ENCODE measurements around the gene CENPP. TPM values are rescaled to one million over a fixed set of nuclear protein-coding genes. Genes with fewer than 3 reads are reported as not detected.

The CENPP gene
- total RNA-seq, 4 donors from 2014 or later: 0.37 to 7.1 (median 3.2) TPM

DNA sequence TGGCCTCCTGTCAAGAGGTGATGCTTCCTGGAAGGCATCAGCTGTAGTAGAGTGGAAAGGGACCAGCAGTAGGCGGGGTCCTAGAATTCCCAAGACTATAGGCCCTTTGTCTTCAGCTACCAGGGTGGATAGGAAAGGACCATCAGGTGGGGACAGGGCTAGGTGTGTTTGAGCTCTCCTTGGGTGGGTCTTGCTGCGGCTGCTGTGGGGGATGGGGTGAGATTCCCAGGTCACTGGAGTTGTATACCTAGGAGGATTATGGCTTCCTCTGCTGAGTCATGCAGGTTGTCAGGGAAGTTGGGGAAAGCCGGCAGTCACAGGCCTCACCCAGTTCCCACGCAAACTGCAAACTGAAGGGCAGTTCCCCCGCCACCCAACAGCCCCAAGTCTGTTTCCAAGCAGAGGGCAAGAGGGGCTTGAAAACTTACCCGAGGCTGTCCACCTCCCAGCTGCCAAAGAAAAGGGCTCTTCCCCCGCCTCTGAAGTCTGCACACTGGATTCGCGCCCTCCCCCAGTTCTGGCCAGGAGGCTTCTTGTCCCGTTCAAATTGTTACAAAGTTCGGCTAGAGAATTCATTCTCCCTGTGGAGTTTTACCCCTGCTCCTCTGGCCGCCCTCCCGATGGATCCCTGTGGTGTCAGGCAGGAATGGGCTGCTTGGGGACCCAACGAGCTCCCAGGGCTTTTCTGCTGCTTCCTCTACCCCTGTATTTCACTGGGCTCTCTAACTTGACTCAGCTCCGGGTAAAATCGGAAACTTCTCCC, 233.0 kb downstream of the CENPP start:
- H3K36me3 ChIP-seq: no peaks in the 10 kb centered on the region
- H3K4me1 ChIP-seq: peaks cover 0 to 27% (median 13%) of the 10 kb centered on the region in 4 donors
- no peaks in the 10 kb centered on the region for H3K9me3 ChIP-seq
- TF ChIP-seq POLR2AphosphoS5 (IDR thresholded peaks at IDR 0.05): no peak
- in situ Hi-C loops (cut with MboI; ENCODE audit: low pct_ligation_motif_present in 1 of 4, low pct_unique_long_range_greater_than_20kb in 1 of 4, low sequenced_read_pairs in 3 of 4): no loop called here
- peak; percentile 46 for DNase-seq
- no peak overlapping the region for H3K27ac ChIP-seq
- 60 to 89% methylated on average over 4 to 16 of the region's 16 CpGs for WGBS, 2 donors (ENCODE audit: low coverage in 1 of 2)
- H3K27me3 ChIP-seq: no peaks in the 10 kb centered on the region
- H3K4me3 ChIP-seq: no peak overlapping the region
- intact Hi-C loops (cut with DNase I; ENCODE audit: low total_unique reads): no loop called here

- in situ Hi-C loops (cut with MboI; ENCODE audit: low pct_ligation_motif_present in 1 of 4, low pct_unique_long_range_greater_than_20kb in 1 of 4, low sequenced_read_pairs in 3 of 4): no loop called here
- no peak for TF ChIP-seq POLR2AphosphoS5 (IDR thresholded peaks at IDR 0.05)
- TF ChIP-seq POLR2A (IDR thresholded peaks at IDR 0.05): no peak
- TF ChIP-seq, protein P1, sequence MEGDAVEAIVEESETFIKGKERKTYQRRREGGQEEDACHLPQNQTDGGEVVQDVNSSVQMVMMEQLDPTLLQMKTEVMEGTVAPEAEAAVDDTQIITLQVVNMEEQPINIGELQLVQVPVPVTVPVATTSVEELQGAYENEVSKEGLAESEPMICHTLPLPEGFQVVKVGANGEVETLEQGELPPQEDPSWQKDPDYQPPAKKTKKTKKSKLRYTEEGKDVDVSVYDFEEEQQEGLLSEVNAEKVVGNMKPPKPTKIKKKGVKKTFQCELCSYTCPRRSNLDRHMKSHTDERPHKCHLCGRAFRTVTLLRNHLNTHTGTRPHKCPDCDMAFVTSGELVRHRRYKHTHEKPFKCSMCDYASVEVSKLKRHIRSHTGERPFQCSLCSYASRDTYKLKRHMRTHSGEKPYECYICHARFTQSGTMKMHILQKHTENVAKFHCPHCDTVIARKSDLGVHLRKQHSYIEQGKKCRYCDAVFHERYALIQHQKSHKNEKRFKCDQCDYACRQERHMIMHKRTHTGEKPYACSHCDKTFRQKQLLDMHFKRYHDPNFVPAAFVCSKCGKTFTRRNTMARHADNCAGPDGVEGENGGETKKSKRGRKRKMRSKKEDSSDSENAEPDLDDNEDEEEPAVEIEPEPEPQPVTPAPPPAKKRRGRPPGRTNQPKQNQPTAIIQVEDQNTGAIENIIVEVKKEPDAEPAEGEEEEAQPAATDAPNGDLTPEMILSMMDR (IDR thresholded peaks at IDR 0.05): no peak
- no peak for TF ChIP-seq EP300 (IDR thresholded peaks at IDR 0.05; ENCODE audit: low read depth)
Measured at GRCh38 chr9:92561374-92562330, 235.9 kb downstream of the CENPP start.

DNA sequence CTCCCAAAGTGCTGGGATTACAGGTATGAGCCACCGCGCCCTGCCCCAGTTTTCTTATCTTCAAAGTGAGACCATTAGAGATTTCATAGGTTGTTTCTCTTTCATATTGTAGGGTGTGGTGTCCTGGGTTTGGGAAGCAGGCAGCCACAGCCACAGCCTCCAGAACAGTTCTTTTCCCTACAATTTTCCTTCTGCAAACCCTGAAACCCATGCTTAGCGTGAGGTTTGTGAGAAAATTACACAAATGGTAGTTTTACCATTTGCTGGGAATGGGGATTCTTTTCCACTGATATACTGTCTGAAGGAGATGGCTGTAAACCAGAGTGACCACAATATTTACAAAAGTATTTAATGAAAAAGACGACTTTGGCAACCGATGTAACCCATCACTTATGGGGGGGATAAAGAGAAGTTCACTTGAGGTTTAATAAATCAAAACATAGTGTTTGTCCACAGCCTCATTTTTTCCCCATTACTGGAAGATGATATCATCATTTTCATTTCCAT, 236.8 kb downstream of the CENPP start:
- Histone ChIP-seq H3K4me1 (peaks cover 0 to 37% (median 16%) of the 10 kb centered on the region in 4 donors), H3K4me3 (no peak overlapping the region), H3K27ac (peak overlapping the region; percentile 8 to 37 (median 29)), H3K36me3 (no peaks in the 10 kb centered on the region), H3K27me3 (no peaks in the 10 kb centered on the region), H3K9me3 (no peaks in the 10 kb centered on the region)
- intact Hi-C loops (cut with DNase I; ENCODE audit: low total_unique reads): no loop called here
- DNase-seq: peak; percentile 31
- in situ Hi-C loops (cut with MboI; ENCODE audit: low pct_ligation_motif_present in 1 of 4, low pct_unique_long_range_greater_than_20kb in 1 of 4, low sequenced_read_pairs in 3 of 4): no loop called here
- TF ChIP-seq EP300 (IDR thresholded peaks at IDR 0.05; ENCODE audit: low read depth) (no peak), POLR2A (IDR thresholded peaks at IDR 0.05) (no peak), POLR2AphosphoS5 (IDR thresholded peaks at IDR 0.05) (no peak)
- TF ChIP-seq, protein P1 (IDR thresholded peaks at IDR 0.05): no peak
- WGBS, 2 donors (ENCODE audit: low coverage in 1 of 2): 47 to 63% methylated on average over 3 to 5 of the region's 5 CpGs

More at GRCh38 chr9:92561374-92562330, 235.9 kb downstream of the CENPP start:
- DNase-seq: no peak
- Histone ChIP-seq H3K9me3 (no peaks in the 10 kb centered on the region), H3K4me1 (peaks cover 0 to 37% (median 16%) of the 10 kb centered on the region in 4 donors), H3K4me3 (no peak overlapping the region), H3K27me3 (no peaks in the 10 kb centered on the region), H3K27ac (peak overlapping the region in 3 of 4 donors; percentile 35 to 39 (median 37)), H3K36me3 (no peaks in the 10 kb centered on the region)
- WGBS, 2 donors (ENCODE audit: low coverage in 1 of 2): 78 to 88% methylated on average over 2 to 5 of the region's 5 CpGs
- intact Hi-C loops (cut with DNase I; ENCODE audit: low total_unique reads): no loop called here

- in situ Hi-C loops (cut with MboI; ENCODE audit: low pct_ligation_motif_present in 1 of 4, low pct_unique_long_range_greater_than_20kb in 1 of 4, low sequenced_read_pairs in 3 of 4) (no loop called here), intact Hi-C loops (cut with DNase I; ENCODE audit: low total_unique reads) (no loop called here)
- no peak for TF ChIP-seq EP300 (IDR thresholded peaks at IDR 0.05; ENCODE audit: low read depth)
- TF ChIP-seq POLR2AphosphoS5 (IDR thresholded peaks at IDR 0.05): no peak
- TF ChIP-seq POLR2A (IDR thresholded peaks at IDR 0.05): no peak
- TF ChIP-seq, protein P1 (IDR thresholded peaks at IDR 0.05): no peak
- H3K4me3 ChIP-seq: no peak overlapping the region
- H3K9me3 ChIP-seq: no peaks in the 10 kb centered on the region
- no peaks in the 10 kb centered on the region for H3K36me3 ChIP-seq
- WGBS, 2 donors (ENCODE audit: low coverage in 1 of 2): 68 to 75% methylated on average over 3 of the region's 3 CpGs
- H3K4me1 ChIP-seq: peaks cover 0 to 37% (median 16%) of the 10 kb centered on the region in 4 donors
- H3K27me3 ChIP-seq: no peaks in the 10 kb centered on the region
- no peak for DNase-seq
- no peak overlapping the region for H3K27ac ChIP-seq
Measured at GRCh38 chr9:92563116-92564100, 237.7 kb downstream of the CENPP start.

Measured in transverse colon (tissue), 4 donors.